Measurements from ENCODE around the gene TADA2B. TPM values are rescaled to one million over a fixed set of nuclear protein-coding genes. Genes with fewer than 3 reads are reported as not detected.

Gene TADA2B
- polyA plus RNA-seq, 2 of the 4 experiments (the other 2 are of a cell fraction), result 6.7 to 10.8 TPM

GRCh38 chr4:7095611-7096155 lies 52.5 kb downstream of the TADA2B start:
- POLR2A ChIA-PET, result no interaction called here
- H3K4me2 ChIP-seq, result no peak overlapping the region
- H3K4me1 ChIP-seq, result no peaks in the 10 kb centered on the region
- no peaks in the 10 kb centered on the region for H3K9me3 ChIP-seq
- no peak for FAIRE-seq
- 78% methylated on average over 11 of the region's 16 CpGs for WGBS (ENCODE audit: missing lambda C conversion rate)
- H3K27ac ChIP-seq, result no peak overlapping the region
- CTCF ChIA-PET, result no interaction called here
- TF ChIP-seq, protein P1, sequence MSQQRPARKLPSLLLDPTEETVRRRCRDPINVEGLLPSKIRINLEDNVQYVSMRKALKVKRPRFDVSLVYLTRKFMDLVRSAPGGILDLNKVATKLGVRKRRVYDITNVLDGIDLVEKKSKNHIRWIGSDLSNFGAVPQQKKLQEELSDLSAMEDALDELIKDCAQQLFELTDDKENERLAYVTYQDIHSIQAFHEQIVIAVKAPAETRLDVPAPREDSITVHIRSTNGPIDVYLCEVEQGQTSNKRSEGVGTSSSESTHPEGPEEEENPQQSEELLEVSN (IDR thresholded peaks at IDR 0.05; ENCODE audit: borderline replicate concordance, low read depth), result no peak
- TF ChIP-seq RFX5 (IDR thresholded peaks at IDR 0.05) (no peak), EHMT2 (IDR thresholded peaks at IDR 0.05; ENCODE audit: low read depth) (no peak), EHF (CRISPR knock-in tag; IDR thresholded peaks at IDR 0.05) (no peak), PHF8 (IDR thresholded peaks at IDR 0.05; ENCODE audit: borderline replicate concordance, low read depth) (no peak), HOXB13 (CRISPR knock-in tag; IDR thresholded peaks at IDR 0.05; ENCODE audit: low read depth) (no peak), KDM5A (IDR thresholded peaks at IDR 0.05) (no peak), JUNB (IDR thresholded peaks at IDR 0.05) (no peak), ATOH8 (CRISPR knock-in tag; IDR thresholded peaks at IDR 0.05; ENCODE audit: low read depth) (no peak)
- DNase-seq (ENCODE audit: low read depth in 1 of 2, low spot score in 1 of 2), result no peak
- ATAC-seq, result no peak
- H3K4me3 ChIP-seq, result no peak overlapping the region

DNA sequence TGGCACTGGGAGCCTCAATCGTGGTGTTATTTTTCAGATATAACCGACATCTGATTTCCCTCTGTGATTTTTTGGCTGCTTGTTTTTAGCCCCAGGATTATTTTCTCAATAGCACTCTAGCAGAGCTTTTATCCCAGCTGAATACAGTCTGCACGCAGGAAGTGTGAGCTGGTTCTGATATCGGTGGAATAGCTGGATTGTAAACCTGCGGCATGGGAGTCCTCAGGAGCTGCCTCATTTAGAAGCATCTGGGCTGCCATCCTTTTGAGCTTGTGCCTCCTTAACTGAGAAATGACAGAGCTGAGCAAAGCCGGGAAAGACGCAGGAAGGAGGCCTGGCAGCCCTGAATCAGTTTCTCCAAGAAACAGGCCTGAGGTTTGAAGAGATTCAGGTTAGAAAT lies 53.1 kb downstream of the TADA2B start:
- Histone ChIP-seq H3K4me2 (no peak overlapping the region), H3K4me1 (no peaks in the 10 kb centered on the region), H3K9me3 (no peaks in the 10 kb centered on the region), H3K4me3 (no peak overlapping the region), H3K27ac (no peak overlapping the region)
- no peak for ATAC-seq
- DNase-seq (ENCODE audit: low read depth in 1 of 2, low spot score in 1 of 2), result no peak
- CTCF ChIA-PET, result interaction anchor here (1.0 kb wide), 1 partner anchor 25 kb away, joined by 5 read pairs; no protein-coding TSS in a partner anchor
- no peak for FAIRE-seq
- WGBS (ENCODE audit: missing lambda C conversion rate), result 79% methylated on average over 7 of the region's 7 CpGs
- POLR2A ChIA-PET, result no interaction called here
- TF ChIP-seq HOXB13 (CRISPR knock-in tag; IDR thresholded peaks at IDR 0.05; ENCODE audit: low read depth) (no peak), EP300 (IDR thresholded peaks at IDR 0.05) (no peak), BHLHE40 (IDR thresholded peaks at IDR 0.05; ENCODE audit: low read depth, low read length) (no peak), ZFP36 (IDR thresholded peaks at IDR 0.05; ENCODE audit: borderline replicate concordance, partially characterized antibody) (no peak), CBX2 (IDR thresholded peaks at IDR 0.05; ENCODE audit: borderline replicate concordance, low read depth) (no peak), SREBF2 (IDR thresholded peaks at IDR 0.05) (no peak), ZC3H11A (IDR thresholded peaks at IDR 0.05) (no peak)

- peak overlapping the region; percentile 98 for H3K4me2 ChIP-seq
- TF ChIP-seq, protein P2, sequence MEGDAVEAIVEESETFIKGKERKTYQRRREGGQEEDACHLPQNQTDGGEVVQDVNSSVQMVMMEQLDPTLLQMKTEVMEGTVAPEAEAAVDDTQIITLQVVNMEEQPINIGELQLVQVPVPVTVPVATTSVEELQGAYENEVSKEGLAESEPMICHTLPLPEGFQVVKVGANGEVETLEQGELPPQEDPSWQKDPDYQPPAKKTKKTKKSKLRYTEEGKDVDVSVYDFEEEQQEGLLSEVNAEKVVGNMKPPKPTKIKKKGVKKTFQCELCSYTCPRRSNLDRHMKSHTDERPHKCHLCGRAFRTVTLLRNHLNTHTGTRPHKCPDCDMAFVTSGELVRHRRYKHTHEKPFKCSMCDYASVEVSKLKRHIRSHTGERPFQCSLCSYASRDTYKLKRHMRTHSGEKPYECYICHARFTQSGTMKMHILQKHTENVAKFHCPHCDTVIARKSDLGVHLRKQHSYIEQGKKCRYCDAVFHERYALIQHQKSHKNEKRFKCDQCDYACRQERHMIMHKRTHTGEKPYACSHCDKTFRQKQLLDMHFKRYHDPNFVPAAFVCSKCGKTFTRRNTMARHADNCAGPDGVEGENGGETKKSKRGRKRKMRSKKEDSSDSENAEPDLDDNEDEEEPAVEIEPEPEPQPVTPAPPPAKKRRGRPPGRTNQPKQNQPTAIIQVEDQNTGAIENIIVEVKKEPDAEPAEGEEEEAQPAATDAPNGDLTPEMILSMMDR (IDR thresholded peaks at IDR 0.05), result peak; percentile 56
- TF ChIP-seq POLR2AphosphoS2 (conservative IDR thresholded peaks at IDR 0.05; ENCODE audit: low read length) (no peak), HOXB5 (CRISPR knock-in tag; IDR thresholded peaks at IDR 0.05) (no peak), TFCP2L1 (CRISPR knock-in tag; IDR thresholded peaks at IDR 0.05) (no peak), RAD21 (conservative IDR thresholded peaks at IDR 0.05 in 1 of 2, IDR thresholded peaks at IDR 0.05 in 1 of 2) (peak; percentile 26 to 37; a peak in 3 of 5 replicates), TP53 (CRISPR knock-in tag; IDR thresholded peaks at IDR 0.05) (no peak), HES2 (IDR thresholded peaks at IDR 0.05) (no peak), MAX (IDR thresholded peaks at IDR 0.05) (peak; percentile 51; the same call in 1 of the 2 replicates), FOSL2 (IDR thresholded peaks at IDR 0.05) (no peak), FOSL2 (CRISPR knock-in tag; IDR thresholded peaks at IDR 0.05) (no peak), HDAC2 (IDR thresholded peaks at IDR 0.05) (no peak)
- TF ChIP-seq, protein P3, sequence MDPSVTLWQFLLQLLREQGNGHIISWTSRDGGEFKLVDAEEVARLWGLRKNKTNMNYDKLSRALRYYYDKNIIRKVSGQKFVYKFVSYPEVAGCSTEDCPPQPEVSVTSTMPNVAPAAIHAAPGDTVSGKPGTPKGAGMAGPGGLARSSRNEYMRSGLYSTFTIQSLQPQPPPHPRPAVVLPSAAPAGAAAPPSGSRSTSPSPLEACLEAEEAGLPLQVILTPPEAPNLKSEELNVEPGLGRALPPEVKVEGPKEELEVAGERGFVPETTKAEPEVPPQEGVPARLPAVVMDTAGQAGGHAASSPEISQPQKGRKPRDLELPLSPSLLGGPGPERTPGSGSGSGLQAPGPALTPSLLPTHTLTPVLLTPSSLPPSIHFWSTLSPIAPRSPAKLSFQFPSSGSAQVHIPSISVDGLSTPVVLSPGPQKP (IDR thresholded peaks at IDR 0.05; ENCODE audit: low read depth, low read length), result no peak
- no peaks in the 10 kb centered on the region for H3K9me3 ChIP-seq
- POLR2A ChIA-PET, result no interaction called here
- DNase-seq (ENCODE audit: low read depth in 1 of 2, low spot score in 1 of 2) (peak; percentile 73 to 77), FAIRE-seq (no peak), ATAC-seq (peak; percentile 89 to 90)
- peaks cover 16% of the 10 kb centered on the region for H3K4me1 ChIP-seq
- CTCF ChIA-PET, result interaction anchor here (0.6 to 3.6 kb wide), 20 partner anchors 8 to 434 kb away, joined by 3 to 40 read pairs (median 3); partner anchors contain the start of genes GRPEL1 and TADA2B
- WGBS (ENCODE audit: missing lambda C conversion rate), result 18% methylated on average over 19 of the region's 24 CpGs
- peak overlapping the region; percentile 66; the same call in 2 of the 3 replicates for H3K4me3 ChIP-seq
- H3K27ac ChIP-seq, result peak overlapping the region in 1 of 2 experiments; percentile 81; a peak in 3 of 6 replicates
These were observed 58.7 kb downstream of the TADA2B start for GRCh38 chr4:7101692-7102515.

Measured in A549 (cell line).